HG02571 (cell line): ENCODE measurements around the gene ZBTB46.

ENCODE experiments used
- ATAC-seq: cut with Tn5 transposase; IDR thresholded peaks from one replicate; pipeline ENCODE4 v1.9.1; 2021; ENCODE audit warnings: mild to moderate bottlenecking, moderate library complexity; ENCODE audit not compliant: unreplicated experiment

Gene ZBTB46

DNA sequence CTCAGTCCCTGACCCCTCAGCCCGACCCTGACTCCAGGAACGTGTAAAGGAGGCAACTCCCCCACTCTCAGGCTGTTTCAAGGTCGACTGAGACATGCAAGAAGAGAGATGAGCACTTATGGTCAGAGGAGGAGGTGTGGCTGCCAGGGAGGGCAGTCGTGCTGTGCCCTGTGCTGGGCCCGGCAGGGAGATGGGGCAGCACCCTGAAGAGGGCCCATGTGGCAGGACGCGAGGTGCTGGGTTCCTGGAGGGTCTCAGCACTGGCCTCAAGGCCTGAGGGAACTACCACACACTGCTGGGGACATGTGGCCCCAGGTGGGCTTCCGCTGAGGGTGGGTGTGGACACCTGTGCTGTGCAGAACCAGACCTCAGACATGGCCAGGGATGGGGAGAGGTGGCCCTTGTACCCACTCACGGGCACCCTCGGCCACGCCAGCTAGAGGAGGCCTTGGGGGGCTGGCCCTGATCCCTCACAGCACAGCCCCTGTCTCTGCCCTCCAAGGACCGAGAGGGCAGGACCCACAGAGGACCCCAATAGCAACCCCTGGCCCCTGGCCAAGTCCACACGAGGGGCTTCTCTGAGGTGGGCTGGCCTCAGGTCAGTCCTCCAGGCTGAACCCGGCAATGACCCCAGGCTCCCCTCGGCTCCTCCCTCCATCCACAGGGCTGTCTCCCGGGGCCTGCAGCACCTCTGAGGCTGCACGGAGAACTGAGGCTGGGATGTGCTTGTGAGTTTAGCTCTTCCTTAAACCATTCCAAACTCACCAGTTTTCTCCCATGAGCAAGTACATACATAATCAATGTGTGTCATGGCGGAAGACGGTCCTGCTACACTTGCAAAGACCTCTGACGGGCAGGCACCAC is 82.8 kb downstream of the ZBTB46 start:
- no peak for ATAC-seq

DNA sequence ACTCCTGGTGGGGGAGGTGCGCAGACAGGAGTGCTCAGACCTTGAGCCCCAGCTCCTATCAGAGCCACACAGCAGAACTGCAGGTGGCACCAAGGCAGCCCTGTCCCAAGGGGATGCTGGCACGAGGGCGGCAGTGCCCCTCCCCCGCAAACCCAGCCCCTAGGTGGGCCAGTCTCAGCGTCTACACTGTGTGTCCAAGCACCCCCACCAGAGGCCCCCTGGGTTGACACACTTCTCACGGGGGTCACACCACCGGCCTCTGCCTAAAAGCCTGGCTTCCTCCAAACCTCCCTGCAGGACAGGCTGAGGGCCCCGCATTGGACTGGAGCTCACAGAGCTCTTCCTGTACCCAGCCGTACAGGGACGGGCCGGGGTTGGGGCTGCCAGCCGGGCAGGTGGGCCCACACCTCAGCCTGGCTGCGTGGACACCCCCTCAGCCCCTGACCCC is 83.4 kb downstream of the ZBTB46 start:
- ATAC-seq: no peak

DNA sequence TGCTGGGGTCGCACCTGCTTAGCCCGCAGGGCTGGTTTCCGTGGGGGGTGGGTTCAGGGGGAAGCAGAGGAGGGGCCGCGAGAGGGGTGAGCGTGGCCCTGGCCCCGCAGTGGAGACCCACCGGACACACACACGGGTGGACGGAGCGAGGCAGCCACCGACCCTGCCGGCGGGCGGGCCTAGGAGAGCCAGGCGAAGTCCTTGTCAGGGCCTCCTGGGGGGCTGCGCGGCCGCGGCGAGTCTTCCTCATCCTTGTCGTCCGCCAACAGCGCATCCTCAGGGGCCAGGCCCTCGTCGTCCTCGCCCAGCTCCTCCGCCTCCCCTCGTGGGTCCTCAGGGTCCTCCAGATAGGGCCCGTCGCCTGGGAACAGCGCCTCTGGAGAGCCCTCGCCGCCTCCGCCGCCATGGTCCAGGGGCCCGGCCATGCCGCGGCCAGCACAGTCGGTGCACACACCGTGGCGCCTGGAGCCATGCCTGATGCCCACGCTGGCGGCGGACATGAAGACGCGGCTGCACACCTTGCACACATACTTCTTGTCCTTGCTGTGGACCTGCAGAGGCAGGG is 84.2 kb downstream of the ZBTB46 start:
- ATAC-seq: no peak

DNA sequence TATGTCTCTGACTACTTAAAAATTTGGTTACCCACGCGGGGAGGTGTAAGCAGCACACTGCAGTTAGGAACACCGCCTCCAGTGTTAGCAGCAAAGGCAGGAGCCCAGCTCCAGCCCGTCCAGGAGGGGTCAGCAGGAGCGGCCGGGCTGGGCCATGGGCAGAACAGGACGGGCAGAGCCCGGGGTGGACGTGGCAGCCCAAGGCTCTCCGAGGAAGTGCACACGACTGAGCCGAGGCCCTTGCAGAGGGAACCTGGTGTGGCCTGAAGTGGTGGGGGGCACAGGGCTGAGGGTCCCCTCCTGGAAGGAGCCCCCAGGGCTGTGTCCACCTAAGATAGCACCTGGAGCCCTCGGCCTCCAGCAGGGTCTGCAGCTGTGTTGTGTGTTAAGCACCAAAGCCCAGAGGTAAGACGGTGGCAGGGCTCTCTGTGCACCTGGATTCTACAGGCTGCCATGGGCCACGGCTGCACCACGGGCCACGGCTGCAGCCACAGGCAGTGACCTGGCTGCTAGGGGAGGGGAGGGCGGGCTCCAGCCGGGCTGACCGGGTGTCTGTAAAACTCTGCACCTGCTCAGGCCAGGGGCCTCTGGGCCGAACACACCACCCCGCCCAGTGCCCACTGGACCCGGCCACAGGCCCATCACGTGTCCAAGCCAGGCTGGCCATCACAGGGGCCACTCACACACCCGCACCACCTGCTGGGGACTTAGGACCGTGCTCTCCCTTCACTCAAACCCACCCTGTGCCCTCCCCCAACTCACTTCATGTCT is 84.9 kb downstream of the ZBTB46 start:
- ATAC-seq: no peak

DNA sequence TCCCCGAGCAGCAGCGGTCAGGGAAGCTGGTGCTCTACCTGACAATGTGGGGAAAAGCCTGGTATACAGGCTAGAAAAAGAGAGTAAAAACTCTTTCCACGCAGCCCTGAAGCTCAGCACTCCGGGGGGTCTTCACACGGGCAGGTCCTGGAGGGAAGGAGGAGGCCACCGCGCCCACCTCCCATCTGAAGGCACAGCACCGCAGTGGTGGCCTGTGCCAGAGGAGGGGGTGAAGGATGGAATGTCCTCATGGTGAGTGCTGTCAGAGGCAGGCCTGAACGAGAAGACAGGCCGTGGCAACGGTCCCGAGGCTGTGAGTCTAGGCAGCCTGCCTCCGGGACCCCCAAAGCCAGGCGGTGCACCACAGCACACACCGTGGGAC is 85.6 kb downstream of the ZBTB46 start:
- no peak for ATAC-seq

DNA sequence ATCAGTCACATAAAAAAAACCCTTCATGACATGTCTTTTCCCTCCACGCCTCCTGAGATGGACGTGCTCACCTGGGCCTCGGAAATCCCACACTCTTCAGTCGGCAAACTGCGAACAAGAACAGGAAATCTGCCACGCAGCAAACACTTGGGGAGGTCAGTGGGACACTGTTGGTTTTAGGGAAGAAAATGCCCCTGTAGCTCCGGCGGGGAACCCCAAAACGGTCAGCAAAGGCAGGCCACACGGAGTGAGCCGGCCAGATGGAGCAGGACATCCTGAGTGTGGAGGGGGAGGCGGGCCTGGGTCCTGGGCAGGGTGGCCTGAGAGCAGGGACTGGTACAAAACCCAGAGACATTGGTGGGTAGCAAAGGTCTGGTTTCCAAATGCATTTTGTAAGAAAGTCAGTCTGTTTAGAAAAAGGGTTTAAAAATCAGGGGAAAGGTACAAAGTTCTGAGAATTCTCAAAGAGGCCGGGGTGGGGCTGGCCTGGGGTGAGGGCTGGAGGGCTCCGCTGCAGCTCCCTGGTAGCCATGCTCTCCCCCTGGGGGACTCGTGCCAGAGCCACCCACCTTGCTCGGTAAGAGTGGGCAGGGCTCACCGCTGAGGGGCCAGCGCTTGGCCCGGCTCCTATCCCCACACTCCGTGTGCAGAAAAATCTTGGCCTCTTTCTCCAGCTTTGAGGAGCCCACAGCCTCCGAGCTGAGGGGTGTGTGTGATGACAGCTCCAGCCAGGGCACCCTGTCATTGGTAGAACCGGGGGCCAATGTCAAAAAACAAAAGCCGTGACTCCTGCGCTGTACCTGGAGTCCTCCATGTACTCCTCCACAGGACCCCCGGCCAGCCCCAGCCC is 86.3 kb downstream of the ZBTB46 start:
- ATAC-seq: no peak

DNA sequence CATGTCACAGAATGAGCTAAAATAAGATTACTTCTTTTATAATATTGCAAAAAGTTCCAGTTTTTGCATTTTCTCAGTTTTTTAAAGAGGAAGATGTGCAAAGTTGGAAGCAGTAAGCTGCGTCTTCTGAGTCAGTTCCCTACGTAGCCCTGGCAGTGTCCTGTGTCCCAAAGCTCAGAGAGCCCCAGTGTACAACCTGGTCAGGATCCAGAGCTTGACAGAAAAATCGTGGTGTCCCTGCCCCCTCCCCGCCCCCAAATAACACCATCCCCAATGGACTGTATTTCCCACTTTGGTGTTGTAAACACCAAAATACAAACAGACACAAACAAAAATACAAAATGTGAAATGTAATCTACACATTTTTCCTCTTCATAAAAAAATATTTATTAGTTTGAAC is 86.9 kb downstream of the ZBTB46 start:
- ATAC-seq: no peak

DNA sequence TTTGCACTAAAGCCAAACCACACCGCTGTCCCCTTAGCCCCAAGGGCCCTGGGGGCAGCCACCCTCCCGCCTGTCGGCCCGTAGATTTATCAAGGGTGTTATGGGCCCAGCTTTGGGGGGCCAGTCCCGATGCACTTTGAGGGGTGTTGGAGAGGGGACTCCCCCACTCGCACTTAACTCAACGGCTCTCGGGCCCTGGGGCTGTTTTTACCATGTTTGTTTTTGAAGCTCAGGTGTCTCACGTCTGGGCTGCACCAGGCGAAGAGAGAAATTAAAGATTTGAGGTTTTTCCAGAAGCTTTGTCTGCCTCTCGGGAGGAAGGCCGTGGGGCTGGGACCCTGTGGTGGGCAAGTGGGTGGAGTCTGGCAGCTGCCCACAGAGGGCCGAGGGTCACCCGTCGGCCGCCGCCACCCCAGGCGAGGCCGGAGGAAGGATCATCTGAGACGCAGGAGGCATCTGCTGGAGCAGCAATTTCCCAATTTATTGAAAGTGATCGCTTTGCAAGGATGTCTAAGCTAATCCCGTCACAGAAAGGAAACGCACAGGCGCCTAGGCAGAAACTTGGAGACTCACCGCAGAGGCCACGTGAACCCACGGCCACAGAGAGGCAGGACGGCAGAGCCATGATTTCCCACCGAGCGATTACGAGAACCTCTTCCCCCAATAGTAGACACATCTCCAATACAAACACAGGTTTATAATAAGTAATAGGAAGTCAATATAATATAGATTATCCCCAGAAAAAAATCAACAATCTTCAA is 87.7 kb downstream of the ZBTB46 start:
- ATAC-seq: no peak

DNA sequence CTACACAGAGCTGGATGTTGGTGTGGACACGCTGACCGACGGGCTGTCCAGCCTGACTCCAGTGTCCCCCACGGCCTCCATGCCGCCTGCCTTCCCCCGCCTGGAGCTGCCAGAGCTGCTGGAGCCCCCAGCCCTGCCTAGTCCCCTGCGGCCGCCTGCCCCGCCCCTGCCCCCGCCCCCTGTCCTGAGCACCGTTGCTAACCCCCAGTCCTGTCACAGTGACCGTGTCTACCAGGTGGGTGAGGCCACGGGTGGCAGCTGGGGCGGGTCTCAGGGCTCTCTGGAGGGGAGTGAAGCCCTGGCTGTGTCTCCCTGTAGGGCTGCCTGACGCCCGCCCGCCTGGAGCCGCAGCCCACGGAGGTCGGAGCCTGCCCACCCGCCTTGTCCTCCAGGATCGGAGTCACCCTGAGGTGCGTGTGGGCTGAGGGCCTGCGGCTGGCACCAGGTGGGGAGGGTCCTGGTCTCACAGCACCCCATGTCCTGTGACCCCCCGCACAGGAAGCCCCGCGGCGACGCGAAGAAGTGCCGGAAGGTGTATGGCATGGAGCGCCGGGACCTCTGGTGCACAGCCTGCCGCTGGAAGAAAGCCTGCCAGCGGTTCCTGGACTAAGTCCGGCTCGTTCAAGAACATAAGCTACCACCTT is 88.6 kb downstream of the ZBTB46 start:
- no peak for ATAC-seq

DNA sequence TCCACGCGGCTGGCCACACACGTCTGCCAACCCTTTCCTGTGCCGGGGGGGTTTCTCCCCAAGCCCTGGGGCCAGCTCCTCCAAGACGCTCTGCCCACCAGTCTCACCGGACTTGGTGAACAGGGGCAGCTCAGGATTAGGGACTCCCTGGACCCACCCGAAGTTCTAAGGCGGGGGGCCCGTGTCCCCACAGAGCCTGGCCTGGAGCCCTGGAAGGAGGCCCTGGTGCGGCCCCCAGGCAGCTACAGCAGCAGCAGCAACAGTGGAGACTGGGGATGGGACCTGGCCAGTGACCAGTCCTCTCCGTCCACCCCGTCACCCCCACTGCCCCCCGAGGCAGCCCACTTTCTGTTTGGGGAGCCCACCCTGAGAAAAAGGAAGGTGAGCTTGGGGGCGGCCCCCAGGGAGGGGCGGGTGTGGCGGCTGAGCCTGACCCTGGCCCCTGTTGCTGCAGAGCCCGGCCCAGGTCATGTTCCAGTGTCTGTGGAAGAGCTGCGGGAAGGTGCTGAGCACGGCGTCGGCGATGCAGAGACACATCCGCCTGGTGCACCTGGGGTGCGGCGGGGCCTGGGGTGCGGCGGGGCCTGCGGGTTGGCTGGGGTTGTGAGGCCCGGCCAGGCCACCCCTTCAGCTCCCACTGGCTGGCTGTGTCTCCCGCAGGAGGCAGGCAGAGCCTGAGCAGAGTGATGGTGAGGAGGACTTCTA is 89.2 kb downstream of the ZBTB46 start:
- no peak for ATAC-seq

DNA sequence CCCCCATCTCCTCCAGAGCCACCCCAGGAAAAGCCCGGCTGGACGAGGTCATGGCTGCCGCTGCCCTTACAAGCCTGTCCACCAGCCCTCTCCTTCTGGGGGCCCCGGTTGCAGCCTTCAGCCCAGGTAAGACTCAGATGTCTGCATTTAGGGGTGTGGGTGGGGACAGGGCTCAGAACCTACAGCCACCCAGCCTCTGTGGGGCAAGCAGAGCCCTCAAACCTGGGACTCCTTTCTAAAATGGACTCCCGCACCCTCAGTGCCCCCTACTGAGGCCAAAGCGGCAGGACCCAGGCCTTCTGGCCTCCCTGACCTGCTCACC is 89.7 kb downstream of the ZBTB46 start:
- no peak for ATAC-seq

DNA sequence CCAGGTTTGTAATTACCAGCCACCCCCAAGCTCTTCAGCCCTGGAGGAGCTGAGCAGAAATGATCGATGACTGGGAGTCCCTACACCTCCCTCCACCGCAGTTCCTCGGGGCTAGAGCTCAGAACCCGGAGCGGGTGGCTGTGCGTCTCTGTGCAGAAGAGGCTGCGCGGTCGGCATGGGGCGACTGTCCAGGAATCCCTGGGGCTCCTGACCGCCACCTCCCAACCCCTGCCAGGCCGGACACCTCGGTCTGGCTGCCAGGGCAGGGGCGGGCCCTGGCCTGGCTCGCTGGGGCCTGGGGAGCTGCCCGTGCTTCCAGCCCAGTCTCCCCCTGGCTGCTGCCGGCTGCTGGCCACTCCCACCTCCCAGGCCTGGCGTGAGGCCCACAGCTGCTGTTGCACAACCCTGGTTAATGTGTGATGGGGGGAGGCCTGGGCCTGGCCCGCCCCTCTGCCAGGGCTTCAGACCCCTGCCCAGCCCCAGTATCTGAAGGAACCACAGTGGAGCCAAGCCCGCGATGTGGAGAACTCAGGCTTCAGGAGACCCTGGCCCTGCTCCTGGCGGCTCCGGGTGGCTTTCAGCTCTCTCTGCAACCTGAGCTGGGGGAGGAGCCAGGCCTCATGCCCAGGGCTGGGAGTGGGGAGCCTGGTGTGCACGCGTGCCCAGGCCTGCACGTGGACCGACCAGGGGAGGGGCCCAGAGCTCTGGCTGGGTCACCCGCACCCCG is 90.3 kb downstream of the ZBTB46 start:
- no peak for ATAC-seq

DNA sequence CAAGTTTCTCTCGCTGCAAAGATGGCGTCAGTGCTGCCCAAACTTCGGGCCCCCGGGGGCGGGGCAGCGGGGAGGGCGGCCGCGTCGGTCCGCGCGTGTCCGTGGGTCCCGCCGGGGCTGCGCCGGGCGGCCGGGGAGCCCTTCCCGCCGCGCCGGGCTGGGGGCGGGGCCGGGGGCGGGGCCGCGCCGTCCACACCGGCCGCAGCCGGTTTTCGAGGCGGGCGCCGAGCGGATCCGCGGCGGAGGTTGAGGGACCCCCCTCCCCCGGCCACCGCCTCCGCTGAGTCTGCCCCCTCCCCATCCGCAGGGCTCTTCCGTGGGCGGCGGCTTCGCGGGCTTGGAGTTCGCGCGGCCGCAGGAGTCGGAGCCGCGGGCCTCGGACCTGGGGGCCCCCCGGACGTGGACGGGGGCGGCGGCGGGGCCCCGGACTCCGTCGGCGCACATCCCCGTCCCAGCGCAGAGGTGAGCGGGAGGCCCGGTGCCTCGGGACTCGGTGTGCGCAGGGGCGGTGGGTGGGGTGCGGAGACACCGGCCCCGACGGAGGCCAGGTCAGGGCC is 90.9 kb downstream of the ZBTB46 start:
- ATAC-seq: no peak

DNA sequence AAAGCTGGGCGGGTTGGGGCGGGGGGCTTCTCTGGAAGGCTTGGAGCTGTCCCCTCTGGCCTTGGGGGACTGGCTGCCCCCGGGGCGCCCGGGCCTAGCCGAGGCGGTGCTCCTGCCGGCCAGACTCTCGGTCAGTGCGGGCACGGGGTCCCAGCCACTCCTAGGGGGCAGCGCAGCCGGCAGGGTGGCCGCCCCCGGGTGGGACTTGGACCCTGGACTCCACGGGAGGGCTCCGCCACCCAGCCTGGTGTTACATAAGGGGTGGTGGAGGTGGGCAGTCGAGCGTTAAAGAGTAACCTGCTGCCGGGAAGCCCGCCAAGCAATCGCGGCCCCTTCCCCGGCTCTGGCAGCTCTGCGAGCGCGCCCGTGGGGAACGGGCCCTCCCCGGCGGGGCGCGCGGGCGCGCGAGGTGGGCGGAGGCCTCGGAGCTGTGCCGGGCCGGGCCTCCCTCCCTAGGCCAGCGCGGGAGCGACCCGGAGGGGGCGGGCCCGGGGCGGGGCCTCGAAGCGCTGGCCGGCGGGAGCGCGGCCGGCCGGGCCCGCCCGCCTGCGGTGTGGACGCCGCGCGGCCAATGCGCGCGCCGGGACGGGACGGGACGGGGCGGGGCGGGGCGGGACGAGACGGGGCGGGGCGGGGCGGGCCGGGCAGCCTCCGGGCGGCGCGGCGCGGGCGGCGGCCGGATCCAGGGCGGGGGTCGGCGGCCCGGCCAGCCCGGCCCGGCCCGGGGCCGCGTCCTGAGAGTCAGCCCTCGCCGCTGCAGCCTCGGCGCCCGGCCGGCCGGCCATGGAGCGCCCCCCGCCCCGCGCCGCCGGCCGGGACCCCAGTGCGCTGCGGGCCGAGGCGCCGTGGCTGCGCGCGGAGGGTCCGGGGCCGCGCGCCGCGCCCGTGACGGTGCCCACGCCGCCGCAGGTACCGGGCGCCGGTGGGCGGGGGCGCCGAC is 91.7 kb downstream of the ZBTB46 start, which contains the start of gene SLC2A4RG:
TSS of gene SLC2A4RG (plus strand) at position 647 of the 940 bp plus-strand sequence. CDS start at position 784, 137 bp downstream.
- peak; percentile 53 for ATAC-seq

DNA sequence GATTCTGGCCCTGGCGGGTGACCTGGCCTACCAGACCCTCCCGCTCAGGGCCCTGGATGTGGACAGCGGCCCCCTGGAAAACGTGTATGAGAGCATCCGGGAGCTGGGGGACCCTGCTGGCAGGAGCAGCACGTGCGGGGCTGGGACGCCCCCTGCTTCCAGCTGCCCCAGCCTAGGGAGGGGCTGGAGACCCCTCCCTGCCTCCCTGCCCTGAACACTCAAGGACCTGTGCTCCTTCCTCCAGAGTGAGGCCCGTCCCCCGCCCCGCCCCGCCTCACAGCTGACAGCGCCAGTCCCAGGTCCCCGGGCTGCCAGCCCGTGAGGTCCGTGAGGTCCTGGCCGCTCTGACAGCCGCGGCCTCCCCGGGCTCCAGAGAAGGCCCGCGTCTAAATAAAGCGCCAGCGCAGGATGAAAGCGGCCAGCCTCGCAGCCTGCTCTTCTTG is 92.4 kb downstream of the ZBTB46 start:
- no peak for ATAC-seq

DNA sequence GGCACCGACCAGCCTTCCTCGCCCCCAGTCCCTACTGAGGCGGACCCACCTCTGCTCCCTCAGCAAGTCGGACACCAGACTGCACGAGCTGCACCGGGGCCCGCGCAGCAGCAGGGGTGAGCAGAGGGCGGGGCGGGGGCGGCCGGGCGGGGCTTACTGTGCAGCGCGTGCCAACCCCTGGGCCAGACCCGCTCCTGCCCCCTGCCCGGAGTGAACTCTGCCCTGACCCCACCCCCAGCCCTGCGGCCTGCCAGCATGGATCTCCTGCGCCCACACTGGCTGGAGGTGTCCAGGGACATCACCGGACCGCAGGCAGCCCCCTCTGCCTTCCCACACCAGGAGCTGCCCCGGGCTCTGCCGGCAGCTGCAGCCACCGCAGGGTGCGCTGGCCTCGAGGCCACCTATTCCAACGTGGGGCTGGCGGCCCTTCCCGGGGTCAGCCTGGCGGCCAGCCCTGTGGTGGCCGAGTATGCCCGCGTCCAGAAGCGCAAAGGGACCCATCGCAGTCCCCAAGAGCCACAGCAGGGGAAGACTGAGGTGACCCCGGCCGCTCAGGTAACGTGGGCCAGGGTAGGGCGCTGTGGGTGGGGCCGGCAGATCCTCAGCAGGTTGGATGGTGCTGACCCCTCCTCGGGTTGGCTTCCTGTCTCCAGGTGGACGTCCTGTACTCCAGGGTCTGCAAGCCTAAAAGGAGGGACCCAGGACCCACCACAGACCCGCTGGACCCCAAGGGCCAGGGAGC is 92.9 kb downstream of the ZBTB46 start:
- no peak for ATAC-seq

DNA sequence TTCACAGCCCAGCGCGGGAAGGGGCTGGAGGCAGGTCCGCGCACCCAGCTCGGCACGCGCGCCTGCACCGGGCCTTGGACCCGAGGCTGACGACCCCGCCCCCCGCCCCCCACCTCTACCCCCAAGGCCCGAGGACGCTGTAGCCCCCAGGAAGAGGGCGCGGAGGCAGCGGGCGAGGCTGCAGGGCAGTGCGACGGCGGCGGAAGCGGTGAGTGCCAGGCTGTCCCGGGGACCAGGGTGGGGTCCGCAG is 93.4 kb downstream of the ZBTB46 start:
- no peak for ATAC-seq
